Lower leg skin (tissue), 3 donors: ENCODE measurements around the gene TNFRSF11A.

Experiments
- POLR2A ChIP-seq, 2 donors: fragments of 450-650 bp; IDR thresholded peaks; one replicate each; pipeline ENCODE4 v1.6.1; 2016 to 2017; ENCODE audit warnings: antibody characterized with exemption in 2 of 2, mild to moderate bottlenecking in 1 of 2, moderate library complexity in 1 of 2
- TF ChIP-seq, protein P1 (sequence below), 3 donors: fragments of 450-650 bp; IDR thresholded peaks; one replicate each; pipeline ENCODE4 v1.5.1; 2016; ENCODE audit warnings: antibody characterized with exemption in 3 of 3, mild to moderate bottlenecking in 3 of 3, moderate library complexity in 2 of 3

DNA sequence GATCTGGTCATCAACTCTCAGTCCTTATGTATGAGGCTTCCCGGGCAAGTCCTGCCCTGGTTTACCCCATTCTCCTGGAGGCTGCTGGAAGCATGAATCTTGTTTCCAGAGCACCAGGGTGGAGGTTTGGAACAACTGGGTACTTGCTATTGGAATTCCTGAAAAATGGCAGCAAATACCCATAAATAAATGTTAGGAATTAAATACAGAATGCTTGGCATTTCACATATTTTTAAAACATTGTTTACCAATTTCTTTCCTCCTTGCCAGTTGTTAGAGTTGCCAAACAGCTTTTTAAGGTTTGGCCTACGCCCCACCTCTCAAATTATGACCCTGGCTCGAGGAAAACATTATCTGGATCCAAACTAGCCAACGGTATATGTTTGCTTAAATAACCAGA lies 107.1 kb downstream of the TNFRSF11A start:
- TF ChIP-seq, protein P1, sequence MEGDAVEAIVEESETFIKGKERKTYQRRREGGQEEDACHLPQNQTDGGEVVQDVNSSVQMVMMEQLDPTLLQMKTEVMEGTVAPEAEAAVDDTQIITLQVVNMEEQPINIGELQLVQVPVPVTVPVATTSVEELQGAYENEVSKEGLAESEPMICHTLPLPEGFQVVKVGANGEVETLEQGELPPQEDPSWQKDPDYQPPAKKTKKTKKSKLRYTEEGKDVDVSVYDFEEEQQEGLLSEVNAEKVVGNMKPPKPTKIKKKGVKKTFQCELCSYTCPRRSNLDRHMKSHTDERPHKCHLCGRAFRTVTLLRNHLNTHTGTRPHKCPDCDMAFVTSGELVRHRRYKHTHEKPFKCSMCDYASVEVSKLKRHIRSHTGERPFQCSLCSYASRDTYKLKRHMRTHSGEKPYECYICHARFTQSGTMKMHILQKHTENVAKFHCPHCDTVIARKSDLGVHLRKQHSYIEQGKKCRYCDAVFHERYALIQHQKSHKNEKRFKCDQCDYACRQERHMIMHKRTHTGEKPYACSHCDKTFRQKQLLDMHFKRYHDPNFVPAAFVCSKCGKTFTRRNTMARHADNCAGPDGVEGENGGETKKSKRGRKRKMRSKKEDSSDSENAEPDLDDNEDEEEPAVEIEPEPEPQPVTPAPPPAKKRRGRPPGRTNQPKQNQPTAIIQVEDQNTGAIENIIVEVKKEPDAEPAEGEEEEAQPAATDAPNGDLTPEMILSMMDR (IDR thresholded peaks at IDR 0.05), result no peak
- no peak for TF ChIP-seq POLR2A (IDR thresholded peaks at IDR 0.05)
